GM21447 (cell line): ENCODE measurements around the gene PLA2G4E.

Source experiments
- ATAC-seq: cut with Tn5 transposase; IDR thresholded peaks from one replicate; pipeline ENCODE4 v1.9.1; 2021; ENCODE audit not compliant: unreplicated experiment

The PLA2G4E gene

GRCh38 chr15:41958002-41958420 is 62.8 kb downstream of the PLA2G4E start:
- ATAC-seq = no peak

- peak; percentile 90 for ATAC-seq
Observed at GRCh38 chr15:41957021-41957897, 63.6 kb downstream of the PLA2G4E start.

GRCh38 chr15:41955807-41956525 is 64.9 kb downstream of the PLA2G4E start:
- no peak for ATAC-seq

- no peak for ATAC-seq
Observed at GRCh38 chr15:41955100-41955499, 65.7 kb downstream of the PLA2G4E start.

- ATAC-seq = no peak
Observed at GRCh38 chr15:41954036-41954435, 66.8 kb downstream of the PLA2G4E start.

GRCh38 chr15:41952013-41952563 is 68.8 kb downstream of the PLA2G4E start:
- no peak for ATAC-seq

- ATAC-seq = no peak
Observed at GRCh38 chr15:41951571-41951970, 69.3 kb downstream of the PLA2G4E start.

GRCh38 chr15:41950489-41950888 is 70.4 kb downstream of the PLA2G4E start:
- no peak for ATAC-seq

GRCh38 chr15:41950127-41950483 is 70.7 kb downstream of the PLA2G4E start:
- ATAC-seq = no peak

- ATAC-seq = no peak
Observed at GRCh38 chr15:41949401-41950126, 71.3 kb downstream of the PLA2G4E start.

GRCh38 chr15:41948490-41948889 is 72.4 kb downstream of the PLA2G4E start:
- no peak for ATAC-seq

- no peak for ATAC-seq
Observed at GRCh38 chr15:41946970-41947369, 73.9 kb downstream of the PLA2G4E start.

- ATAC-seq = no peak
Observed at GRCh38 chr15:41945731-41946130, 75.1 kb downstream of the PLA2G4E start.

- ATAC-seq = no peak
Observed at GRCh38 chr15:41945221-41945620, 75.6 kb downstream of the PLA2G4E start.

- no peak for ATAC-seq
Observed at GRCh38 chr15:41944313-41944940, 76.4 kb downstream of the PLA2G4E start.

GRCh38 chr15:41943543-41944312 is 77.1 kb downstream of the PLA2G4E start:
- no peak for ATAC-seq

- ATAC-seq = no peak
Observed at GRCh38 chr15:41942886-41943285, 78.0 kb downstream of the PLA2G4E start.

GRCh38 chr15:41941644-41942415 is 79.0 kb downstream of the PLA2G4E start:
- ATAC-seq = no peak

GRCh38 chr15:41940441-41940857 is 80.4 kb downstream of the PLA2G4E start:
- ATAC-seq = no peak
